Activated T-cell treated with anti-CD3 and anti-CD28 coated beads, Interleukin-2, amount 50 U/mL, for 24 hours (primary cell): ENCODE data around the gene NTRK1.
A peak's percentile ranks its signal among the peaks of the same experiment; 100 is the strongest.
"Not testable (repeated sequence)": the region's sequence is repeated elsewhere in the genome, so short reads cannot be mapped to it uniquely, and the experiment has no call there.

Source experiments
- DNase-seq: peaks from one replicate; pipeline ENCODE4 v3.0.0-alpha.2; 2020
- H3K27ac Mint-ChIP-seq: 2 replicates; pipeline ENCODE4 v1.8.0; 2020; ENCODE audit warnings: mild to moderate bottlenecking, mixed read lengths
- H3K27me3 Mint-ChIP-seq: 2 replicates; pipeline ENCODE4 v1.8.0; 2020; ENCODE audit warnings: mixed read lengths
- H3K36me3 Mint-ChIP-seq: 2 replicates; pipeline ENCODE4 v1.8.0; 2020; ENCODE audit warnings: low read depth, mixed read lengths
- H3K4me1 Mint-ChIP-seq: 2 replicates; pipeline ENCODE4 v1.8.0; 2020; ENCODE audit warnings: low read depth, mixed read lengths
- H3K4me3 Mint-ChIP-seq: 2 replicates; pipeline ENCODE4 v1.8.0; 2020; ENCODE audit warnings: mild to moderate bottlenecking, moderate library complexity, mixed read lengths
- H3K9me3 Mint-ChIP-seq: 2 replicates; pipeline ENCODE4 v1.8.0; 2020; ENCODE audit warnings: mixed read lengths

Gene NTRK1

DNA sequence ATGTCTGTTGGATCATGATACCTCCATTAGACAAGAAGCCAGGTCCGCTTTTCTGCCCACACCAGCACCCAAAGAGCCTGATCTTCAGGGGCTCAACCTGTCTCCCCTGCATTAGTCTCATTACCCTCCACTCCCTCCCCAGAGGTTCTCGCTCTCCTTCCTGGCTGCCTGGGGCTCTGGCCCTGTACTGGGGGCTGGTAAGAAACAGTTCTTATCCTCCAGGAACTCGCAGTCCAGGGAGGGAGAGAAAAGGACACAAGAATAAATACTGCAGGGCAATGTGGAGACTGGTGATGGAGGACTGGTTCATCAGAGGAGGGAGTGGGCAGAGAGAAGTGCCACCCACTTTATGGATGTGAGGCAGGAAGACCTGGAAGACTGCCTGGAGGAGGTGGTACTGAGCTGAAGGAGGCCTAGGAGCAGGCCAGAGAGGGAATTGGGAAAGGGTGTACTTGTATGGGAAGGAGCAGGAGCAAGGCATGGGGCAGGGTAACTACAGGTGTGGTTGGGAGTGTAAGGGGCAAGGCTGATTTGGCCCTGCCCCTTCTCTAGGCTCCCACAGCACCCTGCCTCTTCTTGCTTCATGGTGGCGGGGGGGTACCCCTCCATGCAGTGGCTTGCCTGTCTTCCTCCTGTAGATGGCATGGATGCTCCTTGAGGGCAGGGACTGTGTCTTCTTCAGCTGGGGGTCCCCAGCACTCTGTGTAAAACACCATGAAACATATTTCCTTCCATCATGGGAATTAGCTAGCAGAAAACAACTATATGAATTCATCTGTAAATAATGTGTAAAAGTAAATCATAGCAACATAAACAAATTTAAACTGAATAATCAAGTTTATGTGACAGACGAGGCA, 64.7 kb downstream of the NTRK1 start:
- H3K27me3 Mint-ChIP-seq: peaks cover 97% of the 10 kb centered on the region

DNA sequence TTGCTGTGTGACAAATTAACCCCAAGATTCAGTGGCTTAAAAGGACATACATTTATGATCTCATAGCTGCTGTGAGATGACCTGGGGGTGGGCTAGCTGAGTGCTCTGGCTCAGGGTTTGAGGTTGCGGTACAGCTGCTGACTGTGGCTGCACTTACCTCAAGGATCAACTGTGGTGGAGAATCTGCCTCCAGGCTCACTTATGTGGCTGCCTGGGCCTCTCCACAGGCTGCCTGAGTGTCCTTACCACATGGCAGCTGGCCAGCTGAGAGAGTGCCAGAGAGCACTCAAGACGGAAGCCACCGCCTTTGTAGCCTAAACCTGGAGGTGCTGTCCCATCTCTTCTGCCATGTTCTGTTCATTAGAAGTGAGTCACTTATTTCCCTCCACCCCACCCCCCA, 65.5 kb downstream of the NTRK1 start:
- Mint-ChIP-seq H3K27me3 (peaks cover 97% of the 10 kb centered on the region), H3K4me3 (no peak overlapping the region), H3K9me3 (no peaks in the 10 kb centered on the region), H3K4me1 (peaks cover 23% of the 10 kb centered on the region), H3K27ac (no peak overlapping the region), H3K36me3 (no peaks in the 10 kb centered on the region)
- no peak for DNase-seq

More for the DNA sequence above, 64.7 kb downstream of the NTRK1 start:
- Mint-ChIP-seq H3K27ac (no peak overlapping the region), H3K4me1 (peaks cover 28% of the 10 kb centered on the region), H3K4me3 (no peak overlapping the region), H3K9me3 (no peaks in the 10 kb centered on the region), H3K36me3 (no peaks in the 10 kb centered on the region)
- DNase-seq: no peak

DNA sequence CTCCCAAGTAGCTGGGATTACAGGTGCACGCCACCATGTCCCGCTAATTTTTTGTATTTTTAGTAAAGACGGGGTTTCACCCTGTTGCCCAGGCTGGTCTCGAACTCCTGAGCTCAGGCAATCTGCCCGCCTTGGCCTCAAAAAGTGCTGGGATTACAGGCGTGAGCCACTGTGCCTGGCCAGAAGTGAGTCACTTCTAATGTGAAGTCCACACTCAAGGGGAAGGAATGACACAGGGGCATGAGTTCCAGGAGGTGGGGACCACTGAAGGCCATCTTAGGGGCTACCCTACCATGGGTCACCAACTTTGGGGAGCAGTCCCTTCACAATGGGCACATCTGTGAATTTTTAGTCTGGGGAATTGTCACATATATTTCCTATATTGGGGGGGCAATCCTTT, 66.0 kb downstream of the NTRK1 start:
- not testable (repeated sequence) for H3K4me3 Mint-ChIP-seq, H3K9me3 Mint-ChIP-seq, H3K27ac Mint-ChIP-seq, H3K36me3 Mint-ChIP-seq, DNase-seq
- H3K27me3 Mint-ChIP-seq: peaks cover 97% of the 10 kb centered on the region
- H3K4me1 Mint-ChIP-seq: peaks cover 26% of the 10 kb centered on the region

DNA sequence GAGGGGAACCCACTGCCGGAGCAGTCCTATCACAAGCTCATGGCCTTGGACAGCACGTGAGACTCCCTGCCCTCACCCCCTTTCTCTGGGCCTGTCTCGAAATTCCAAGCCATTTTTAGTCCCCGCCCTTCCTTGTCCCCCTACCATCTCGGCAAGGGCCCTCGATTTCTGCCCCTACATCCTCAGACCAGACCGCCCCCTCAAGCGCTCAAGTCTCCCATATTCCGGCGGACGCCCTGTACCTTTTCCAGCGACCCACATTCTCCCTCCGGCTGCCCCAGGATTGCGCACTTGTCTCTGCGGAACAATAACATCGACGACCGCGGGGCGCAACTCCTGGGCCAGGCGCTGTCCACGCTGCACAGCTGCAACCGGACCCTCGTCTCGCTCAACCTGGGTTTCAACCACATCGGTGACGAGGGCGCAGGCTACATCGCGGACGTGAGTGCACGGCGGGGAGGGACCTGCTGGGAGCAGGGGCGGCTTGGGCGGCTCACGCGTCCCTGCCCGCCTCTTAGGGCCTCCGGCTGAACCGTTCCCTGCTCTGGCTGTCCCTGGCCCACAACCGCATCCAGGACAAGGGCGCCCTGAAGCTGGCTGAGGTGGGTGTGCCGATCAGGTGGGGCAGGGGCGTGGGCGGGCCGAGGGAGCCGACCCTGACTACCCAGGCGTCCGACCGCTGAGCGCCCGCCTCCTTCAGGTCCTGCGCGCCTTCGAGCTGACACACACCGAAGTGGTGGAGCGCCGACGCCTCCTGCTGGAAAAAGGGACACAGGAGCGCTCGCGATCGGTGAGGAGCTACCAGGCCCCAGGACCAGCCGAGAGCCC, 66.8 kb downstream of the NTRK1 start:
- Mint-ChIP-seq H3K4me3 (peak overlapping the region; percentile 31), H3K4me1 (peaks cover 26% of the 10 kb centered on the region), H3K27ac (no peak overlapping the region), H3K9me3 (no peaks in the 10 kb centered on the region), H3K27me3 (peaks cover 97% of the 10 kb centered on the region), H3K36me3 (no peaks in the 10 kb centered on the region)
- DNase-seq: peak; percentile 81

DNA sequence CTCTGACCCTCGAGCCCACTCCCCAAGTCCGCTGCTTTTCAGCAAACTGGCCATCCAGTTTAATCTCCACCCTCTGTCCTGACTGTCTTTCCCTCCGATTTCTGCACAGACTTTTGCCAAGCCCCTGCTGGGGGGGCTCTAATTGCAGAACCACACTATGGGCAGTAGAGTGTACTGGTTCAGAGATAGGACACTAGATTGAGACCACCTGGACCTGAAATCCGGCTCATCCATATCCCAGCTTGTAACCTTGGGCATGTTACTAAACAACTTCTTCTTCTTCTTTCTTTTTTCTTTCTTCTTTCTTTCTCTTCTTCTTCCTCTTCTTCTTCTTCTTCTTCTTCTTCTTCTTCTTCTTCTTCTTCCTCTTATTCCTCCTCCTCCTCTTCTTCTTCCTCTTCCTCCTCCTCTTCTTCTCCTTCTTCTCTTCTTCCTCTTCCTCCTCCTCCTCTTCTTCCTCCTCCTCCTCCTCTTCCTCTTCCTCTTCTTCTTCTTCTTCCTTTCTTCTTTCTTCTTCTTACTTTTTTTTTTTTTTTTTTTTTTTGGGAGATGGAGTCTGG, 67.5 kb downstream of the NTRK1 start:
- Mint-ChIP-seq H3K9me3 (no peaks in the 10 kb centered on the region), H3K4me3 (peak overlapping the region; percentile 31), H3K27me3 (peaks cover 95% of the 10 kb centered on the region), H3K4me1 (peaks cover 26% of the 10 kb centered on the region), H3K36me3 (no peaks in the 10 kb centered on the region), H3K27ac (no peak overlapping the region)
- DNase-seq: no peak

DNA sequence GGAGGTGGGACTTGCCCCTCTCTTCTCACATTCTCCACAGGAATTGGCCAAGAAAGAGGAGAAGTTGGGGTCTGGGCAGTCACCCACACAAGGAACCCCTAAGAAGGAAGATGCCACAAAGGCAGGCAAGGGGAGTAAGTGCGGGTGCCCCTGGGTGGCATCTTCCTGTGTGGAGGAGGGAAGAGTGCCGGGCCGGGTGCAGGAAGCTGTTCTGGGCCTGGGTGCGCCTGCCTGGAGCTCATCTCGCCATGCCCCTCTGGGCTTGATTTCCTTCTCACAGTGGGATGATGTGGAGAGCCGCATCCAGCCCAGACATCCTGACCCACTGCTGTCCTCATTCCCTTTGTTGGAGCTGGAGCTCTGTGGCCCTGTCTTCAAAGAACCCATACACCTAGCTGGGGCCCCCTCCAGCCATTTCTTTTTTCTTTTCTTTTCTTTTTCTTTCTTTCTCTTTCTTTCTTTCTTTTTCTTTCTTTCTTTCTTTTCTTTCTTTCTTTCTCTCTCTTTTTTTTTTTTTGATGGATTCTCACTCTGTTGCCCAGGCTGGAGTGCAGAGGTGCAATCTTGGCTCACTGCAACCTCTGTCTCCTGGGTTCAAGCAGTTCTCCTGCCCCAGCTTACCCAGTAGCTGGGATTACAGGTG, 69.1 kb downstream of the NTRK1 start:
- peaks cover 20% of the 10 kb centered on the region for H3K4me1 Mint-ChIP-seq
- no peaks in the 10 kb centered on the region for H3K9me3 Mint-ChIP-seq
- H3K27ac Mint-ChIP-seq: no peak overlapping the region
- no peak overlapping the region for H3K4me3 Mint-ChIP-seq
- DNase-seq: no peak
- H3K27me3 Mint-ChIP-seq: peaks cover 81% of the 10 kb centered on the region
- no peaks in the 10 kb centered on the region for H3K36me3 Mint-ChIP-seq

DNA sequence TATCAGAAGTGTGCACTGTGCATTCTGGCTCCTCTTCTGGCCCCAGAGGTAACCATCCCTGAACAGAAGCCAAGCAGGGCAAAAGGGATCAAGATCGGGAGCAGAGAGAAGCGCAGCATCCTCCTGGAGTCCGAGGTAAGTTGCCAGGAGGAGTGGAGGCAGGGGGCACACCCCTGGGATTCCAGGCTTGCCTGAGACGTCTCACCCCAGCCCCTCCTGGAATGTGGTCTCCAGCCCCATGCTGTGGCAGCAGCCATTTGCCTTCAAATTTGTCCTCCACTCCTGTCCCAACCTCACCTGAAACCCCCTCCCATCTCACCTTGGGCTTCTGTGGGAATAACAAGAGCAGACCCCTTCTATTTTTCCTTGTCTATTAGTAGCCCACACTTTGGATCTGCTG, 69.8 kb downstream of the NTRK1 start:
- H3K36me3 Mint-ChIP-seq: no peaks in the 10 kb centered on the region
- no peaks in the 10 kb centered on the region for H3K9me3 Mint-ChIP-seq
- H3K27ac Mint-ChIP-seq: no peak overlapping the region
- peaks cover 73% of the 10 kb centered on the region for H3K27me3 Mint-ChIP-seq
- no peak overlapping the region for H3K4me3 Mint-ChIP-seq
- peaks cover 20% of the 10 kb centered on the region for H3K4me1 Mint-ChIP-seq
- DNase-seq: no peak
